ENCODE results near the gene DISC1.

The DISC1 gene

DNA sequence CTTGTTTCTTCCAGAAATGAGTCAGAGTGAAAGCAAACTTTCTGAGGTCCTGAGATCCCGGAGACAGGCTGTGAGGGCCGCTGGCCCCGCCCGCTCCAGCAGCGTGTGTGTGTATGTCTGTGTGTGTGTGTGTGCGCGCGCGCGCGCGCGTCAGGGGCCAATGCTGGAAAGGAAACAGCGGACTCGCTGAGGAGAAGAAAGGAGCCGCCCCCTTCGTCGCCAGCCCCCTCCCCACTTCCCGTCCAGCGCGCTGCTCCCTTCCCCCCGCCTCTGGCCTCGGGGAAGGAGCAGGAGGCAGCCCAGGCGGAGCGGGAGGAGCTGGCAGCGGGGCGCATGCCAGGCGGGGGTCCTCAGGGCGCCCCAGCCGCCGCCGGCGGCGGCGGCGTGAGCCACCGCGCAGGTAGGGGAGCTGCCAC lies at the start of gene DISC1:
Gene DISC1, plus strand, starts transcription at position 256 of the 416 bp plus-strand sequence. Its CDS starts 78 bp downstream, at position 334.
- peaks cover 0 to 12% of the 10 kb centered on the region in 2 donors for H3K27me3 ChIP-seq (ENCODE audit: control insufficient read depth in 1 of 2, insufficient read depth in 2 of 2, low read length in 2 of 2)
- peak within 1 kb of the TSS; percentile 18 for H3K27ac ChIP-seq (ENCODE audit: low read length)
- H3K4me1 ChIP-seq (ENCODE audit: control insufficient read depth, insufficient read depth, low read length): peaks cover 17% of the 10 kb centered on the region
- H3K9me3 ChIP-seq (ENCODE audit: control insufficient read depth in 2 of 2, low read length in 2 of 2): no peaks in the 10 kb centered on the region
- H3K9ac ChIP-seq (ENCODE audit: low read length in 2 of 2): peak within 1 kb of the TSS; percentile 42 to 44
- peak within 1 kb of the TSS; percentile 64 to 76 for H3K4me3 ChIP-seq (ENCODE audit: low read length in 2 of 2)
- no peaks in the 10 kb centered on the region for H3K36me3 ChIP-seq (ENCODE audit: control insufficient read depth in 2 of 2, insufficient read depth in 2 of 2, low read length in 2 of 2)

- H3K4me3 ChIP-seq (ENCODE audit: low read length in 2 of 2): no peak overlapping the region
- no peaks in the 10 kb centered on the region for H3K9me3 ChIP-seq (ENCODE audit: control insufficient read depth in 2 of 2, low read length in 2 of 2)
- no peak overlapping the region for H3K9ac ChIP-seq (ENCODE audit: low read length in 2 of 2)
- H3K27ac ChIP-seq (ENCODE audit: low read length): no peak overlapping the region
- no peaks in the 10 kb centered on the region for H3K36me3 ChIP-seq (ENCODE audit: control insufficient read depth in 2 of 2, insufficient read depth in 2 of 2, low read length in 2 of 2)
- no peaks in the 10 kb centered on the region for H3K27me3 ChIP-seq (ENCODE audit: control insufficient read depth in 1 of 2, insufficient read depth in 2 of 2, low read length in 2 of 2)
- no peaks in the 10 kb centered on the region for H3K4me1 ChIP-seq (ENCODE audit: control insufficient read depth, insufficient read depth, low read length)
These were observed 49.5 kb upstream of the DISC1 start for GRCh38 chr1:231576804-231577718.

GRCh38 chr1:231580874-231581273 lies 45.7 kb upstream of the DISC1 start:
- Histone ChIP-seq H3K27me3 (ENCODE audit: control insufficient read depth in 1 of 2, insufficient read depth in 2 of 2, low read length in 2 of 2) (no peaks in the 10 kb centered on the region), H3K4me3 (ENCODE audit: low read length in 2 of 2) (no peak overlapping the region), H3K36me3 (ENCODE audit: control insufficient read depth in 2 of 2, insufficient read depth in 2 of 2, low read length in 2 of 2) (no peaks in the 10 kb centered on the region), H3K9me3 (ENCODE audit: control insufficient read depth in 2 of 2, low read length in 2 of 2) (no peaks in the 10 kb centered on the region), H3K4me1 (ENCODE audit: control insufficient read depth, insufficient read depth, low read length) (no peaks in the 10 kb centered on the region), H3K27ac (ENCODE audit: low read length) (no peak overlapping the region), H3K9ac (ENCODE audit: low read length in 2 of 2) (no peak overlapping the region)

- Histone ChIP-seq H3K9me3 (ENCODE audit: control insufficient read depth in 2 of 2, low read length in 2 of 2) (no peaks in the 10 kb centered on the region), H3K9ac (ENCODE audit: low read length in 2 of 2) (no peak overlapping the region), H3K4me1 (ENCODE audit: control insufficient read depth, insufficient read depth, low read length) (no peaks in the 10 kb centered on the region), H3K4me3 (ENCODE audit: low read length in 2 of 2) (no peak overlapping the region), H3K27me3 (ENCODE audit: control insufficient read depth in 1 of 2, insufficient read depth in 2 of 2, low read length in 2 of 2) (no peaks in the 10 kb centered on the region), H3K27ac (ENCODE audit: low read length) (no peak overlapping the region), H3K36me3 (ENCODE audit: control insufficient read depth in 2 of 2, insufficient read depth in 2 of 2, low read length in 2 of 2) (no peaks in the 10 kb centered on the region)
These were observed 44.7 kb upstream of the DISC1 start for GRCh38 chr1:231581859-231582258.

- Histone ChIP-seq H3K27ac (ENCODE audit: low read length) (no peak overlapping the region), H3K36me3 (ENCODE audit: control insufficient read depth in 2 of 2, insufficient read depth in 2 of 2, low read length in 2 of 2) (no peaks in the 10 kb centered on the region), H3K9me3 (ENCODE audit: control insufficient read depth in 2 of 2, low read length in 2 of 2) (no peaks in the 10 kb centered on the region)
These were observed 43.2 kb upstream of the DISC1 start for GRCh38 chr1:231583376-231583775.

DNA sequence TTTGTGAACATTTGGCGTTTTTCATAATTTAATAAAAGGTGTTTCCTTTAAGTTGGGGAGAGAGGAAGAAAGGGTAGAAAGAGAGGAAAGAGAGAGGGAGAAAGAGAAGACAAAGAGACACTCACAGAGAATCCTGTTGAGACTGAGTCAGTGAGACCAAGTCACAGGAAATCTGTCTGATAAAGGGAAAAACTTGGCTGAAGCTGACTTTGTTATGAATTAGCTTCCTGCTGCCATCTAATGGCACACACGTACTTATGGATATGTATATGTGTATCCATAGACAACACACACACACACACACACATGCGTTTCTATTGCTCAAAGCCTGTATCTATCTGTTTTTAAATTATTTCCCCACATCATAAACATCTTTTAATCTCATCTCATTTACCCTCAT lies 42.5 kb upstream of the DISC1 start:
- H3K4me3 ChIP-seq (ENCODE audit: low read length in 2 of 2): no peak overlapping the region
- no peak overlapping the region for H3K9ac ChIP-seq (ENCODE audit: low read length in 2 of 2)
- no peaks in the 10 kb centered on the region for H3K36me3 ChIP-seq (ENCODE audit: control insufficient read depth in 2 of 2, insufficient read depth in 2 of 2, low read length in 2 of 2)
- no peaks in the 10 kb centered on the region for H3K4me1 ChIP-seq (ENCODE audit: control insufficient read depth, insufficient read depth, low read length)
- no peak overlapping the region for H3K27ac ChIP-seq (ENCODE audit: low read length)
- H3K27me3 ChIP-seq (ENCODE audit: control insufficient read depth in 1 of 2, insufficient read depth in 2 of 2, low read length in 2 of 2): no peaks in the 10 kb centered on the region
- no peaks in the 10 kb centered on the region for H3K9me3 ChIP-seq (ENCODE audit: control insufficient read depth in 2 of 2, low read length in 2 of 2)

More at GRCh38 chr1:231583376-231583775, 43.2 kb upstream of the DISC1 start:
- Histone ChIP-seq H3K4me3 (ENCODE audit: low read length in 2 of 2) (no peak overlapping the region), H3K9ac (ENCODE audit: low read length in 2 of 2) (no peak overlapping the region), H3K27me3 (ENCODE audit: control insufficient read depth in 1 of 2, insufficient read depth in 2 of 2, low read length in 2 of 2) (no peaks in the 10 kb centered on the region), H3K4me1 (ENCODE audit: control insufficient read depth, insufficient read depth, low read length) (no peaks in the 10 kb centered on the region)

- H3K4me1 ChIP-seq (ENCODE audit: control insufficient read depth, insufficient read depth, low read length): no peaks in the 10 kb centered on the region
- H3K4me3 ChIP-seq (ENCODE audit: low read length in 2 of 2): no peak overlapping the region
- no peaks in the 10 kb centered on the region for H3K9me3 ChIP-seq (ENCODE audit: control insufficient read depth in 2 of 2, low read length in 2 of 2)
- no peak overlapping the region for H3K9ac ChIP-seq (ENCODE audit: low read length in 2 of 2)
- no peaks in the 10 kb centered on the region for H3K27me3 ChIP-seq (ENCODE audit: control insufficient read depth in 1 of 2, insufficient read depth in 2 of 2, low read length in 2 of 2)
- no peak overlapping the region for H3K27ac ChIP-seq (ENCODE audit: low read length)
- no peaks in the 10 kb centered on the region for H3K36me3 ChIP-seq (ENCODE audit: control insufficient read depth in 2 of 2, insufficient read depth in 2 of 2, low read length in 2 of 2)
These were observed 41.7 kb upstream of the DISC1 start for GRCh38 chr1:231584921-231585320.

GRCh38 chr1:231590453-231591198 lies 36.0 kb upstream of the DISC1 start:
- H3K9ac ChIP-seq (ENCODE audit: low read length in 2 of 2): peak overlapping the region in 1 of 2 donors; percentile 7
- H3K4me3 ChIP-seq (ENCODE audit: low read length in 2 of 2): peak overlapping the region; percentile 22 to 35
- H3K4me1 ChIP-seq (ENCODE audit: control insufficient read depth, insufficient read depth, low read length): peaks cover 4% of the 10 kb centered on the region
- H3K27me3 ChIP-seq (ENCODE audit: control insufficient read depth in 1 of 2, insufficient read depth in 2 of 2, low read length in 2 of 2): no peaks in the 10 kb centered on the region
- H3K9me3 ChIP-seq (ENCODE audit: control insufficient read depth in 2 of 2, low read length in 2 of 2): no peaks in the 10 kb centered on the region
- H3K36me3 ChIP-seq (ENCODE audit: control insufficient read depth in 2 of 2, insufficient read depth in 2 of 2, low read length in 2 of 2): no peaks in the 10 kb centered on the region
- no peak overlapping the region for H3K27ac ChIP-seq (ENCODE audit: low read length)

- Histone ChIP-seq H3K4me3 (ENCODE audit: low read length in 2 of 2) (no peak overlapping the region), H3K27ac (ENCODE audit: low read length) (no peak overlapping the region), H3K9ac (ENCODE audit: low read length in 2 of 2) (no peak overlapping the region), H3K27me3 (ENCODE audit: control insufficient read depth in 1 of 2, insufficient read depth in 2 of 2, low read length in 2 of 2) (no peaks in the 10 kb centered on the region), H3K9me3 (ENCODE audit: control insufficient read depth in 2 of 2, low read length in 2 of 2) (no peaks in the 10 kb centered on the region), H3K4me1 (ENCODE audit: control insufficient read depth, insufficient read depth, low read length) (peaks cover 4% of the 10 kb centered on the region), H3K36me3 (ENCODE audit: control insufficient read depth in 2 of 2, insufficient read depth in 2 of 2, low read length in 2 of 2) (no peaks in the 10 kb centered on the region)
These were observed 35.1 kb upstream of the DISC1 start for GRCh38 chr1:231591466-231591865.

- H3K27me3 ChIP-seq (ENCODE audit: control insufficient read depth in 1 of 2, insufficient read depth in 2 of 2, low read length in 2 of 2): no peaks in the 10 kb centered on the region
- H3K36me3 ChIP-seq (ENCODE audit: control insufficient read depth in 2 of 2, insufficient read depth in 2 of 2, low read length in 2 of 2): no peaks in the 10 kb centered on the region
- no peaks in the 10 kb centered on the region for H3K9me3 ChIP-seq (ENCODE audit: control insufficient read depth in 2 of 2, low read length in 2 of 2)
- no peak overlapping the region for H3K9ac ChIP-seq (ENCODE audit: low read length in 2 of 2)
- H3K4me3 ChIP-seq (ENCODE audit: low read length in 2 of 2): no peak overlapping the region
- H3K4me1 ChIP-seq (ENCODE audit: control insufficient read depth, insufficient read depth, low read length): peaks cover 4% of the 10 kb centered on the region
- no peak overlapping the region for H3K27ac ChIP-seq (ENCODE audit: low read length)
These were observed 33.8 kb upstream of the DISC1 start for GRCh38 chr1:231592809-231593208.

All from stomach smooth muscle (tissue), 2 donors.